ENCODE data around the gene ELMOD3.

- TF ChIP-seq POLR2A (IDR thresholded peaks at IDR 0.05), result no peak
- no peak for TF ChIP-seq CTCF (IDR thresholded peaks at IDR 0.05)
Measured at GRCh38 chr2:85368921-85369320, 14.4 kb downstream of the ELMOD3 start.
